Stimulated activated CD4-positive, alpha-beta T cell treated with anti-CD3 and anti-CD28 coated beads, Interleukin-4, amount 100 ng/mL, for 4 hours (primary cell): ENCODE data around the gene SLC7A8.

Source experiments
- DNase-seq, 2 experiments: peaks; one replicate each; pipeline ENCODE4 v3.0.0-alpha.2; 2020

SLC7A8 gene

GRCh38 chr14:23154964-23155587 lies 28.4 kb downstream of the SLC7A8 start:
- no peak for DNase-seq

- DNase-seq = no peak
These were observed 29.3 kb downstream of the SLC7A8 start for GRCh38 chr14:23153851-23154796.

- DNase-seq = no peak
These were observed 32.1 kb downstream of the SLC7A8 start for GRCh38 chr14:23151342-23151741.

- no peak for DNase-seq
These were observed 33.7 kb downstream of the SLC7A8 start for GRCh38 chr14:23149745-23150144.

GRCh38 chr14:23148591-23149249 lies 34.7 kb downstream of the SLC7A8 start:
- DNase-seq = no peak

GRCh38 chr14:23147676-23148075 lies 35.8 kb downstream of the SLC7A8 start:
- DNase-seq = no peak

GRCh38 chr14:23146980-23147379 lies 36.5 kb downstream of the SLC7A8 start:
- DNase-seq = no peak

GRCh38 chr14:23146351-23146910 lies 37.0 kb downstream of the SLC7A8 start:
- DNase-seq = no peak

- no peak for DNase-seq
These were observed 37.6 kb downstream of the SLC7A8 start for GRCh38 chr14:23145794-23146350.

GRCh38 chr14:23143911-23144310 lies 39.5 kb downstream of the SLC7A8 start:
- DNase-seq = no peak

GRCh38 chr14:23142826-23143225 lies 40.6 kb downstream of the SLC7A8 start:
- DNase-seq = no peak

GRCh38 chr14:23141706-23142444 lies 41.6 kb downstream of the SLC7A8 start:
- no peak for DNase-seq

- DNase-seq = no peak
These were observed 43.1 kb downstream of the SLC7A8 start for GRCh38 chr14:23140371-23140770.

- no peak for DNase-seq
These were observed 43.6 kb downstream of the SLC7A8 start for GRCh38 chr14:23139874-23140273.

GRCh38 chr14:23137813-23138535 lies 45.5 kb downstream of the SLC7A8 start:
- no peak for DNase-seq

GRCh38 chr14:23137192-23137812 lies 46.2 kb downstream of the SLC7A8 start:
- DNase-seq = no peak

- no peak for DNase-seq
These were observed 46.8 kb downstream of the SLC7A8 start for GRCh38 chr14:23136566-23137133.

- no peak for DNase-seq
These were observed 50.5 kb downstream of the SLC7A8 start for GRCh38 chr14:23132970-23133369.

GRCh38 chr14:23131482-23131881 lies 52.0 kb downstream of the SLC7A8 start:
- DNase-seq = no peak

- DNase-seq = no peak
These were observed 52.6 kb downstream of the SLC7A8 start for GRCh38 chr14:23130871-23131270.
